Left ventricle myocardium inferior (tissue), 1 donor: ENCODE measurements around the gene ZPBP2. TPM values are rescaled to one million over a fixed set of nuclear protein-coding genes. Genes with fewer than 3 reads are reported as not detected.

Source experiments
- DNase-seq: peaks from one replicate; pipeline ENCODE4 v3.0.0-alpha.2; 2020
- H3K27ac ChIP-seq: fragments of 200-600 bp; replicated peaks from 2 replicates; pipeline ENCODE4 v1.8.0; 2021
- H3K27me3 ChIP-seq: fragments of 200-600 bp; 2 replicates; pipeline ENCODE4 v1.8.0; 2021; ENCODE audit warnings: low read depth
- H3K36me3 ChIP-seq: fragments of 200-600 bp; 2 replicates; pipeline ENCODE4 v1.8.0; 2021
- H3K4me1 ChIP-seq: fragments of 200-600 bp; 2 replicates; pipeline ENCODE4 v1.8.0; 2021
- H3K4me3 ChIP-seq: fragments of 200-600 bp; 2 replicates; pipeline ENCODE4 v1.8.0; 2021; ENCODE audit warnings: mild to moderate bottlenecking, moderate library complexity
- H3K9me3 ChIP-seq: fragments of 200-600 bp; replicated peaks from 2 replicates; pipeline ENCODE4 v1.8.0; 2021
- CTCF ChIP-seq: fragments of 200-600 bp; IDR thresholded peaks from 2 replicates; pipeline ENCODE4 v1.8.0; 2021; ENCODE audit warnings: antibody characterized with exemption, mild to moderate bottlenecking, borderline replicate concordance
- intact Hi-C: fragments of 100-400 bp; cut with micrococcal nuclease; formaldehyde crosslinking; loops from one replicate; pipeline ENCODE4 v1.11.0; 2022
- total RNA-seq: library from RNA; stranded (reverse); fragmentation: NEBNext Ultra II Directional; extraction: Animal tissue kit (Norgen Biotek cat#: 25700); gene quantifications from one replicate; pipeline ENCODE4 v1.2.1, GENCODE V29; 2021
- donor health status: DM: no; HTN: yes; CAD: no; lungs with severe emphysema.

ZPBP2 gene
- total RNA-seq, 1 donor from 2014 or later, result not detected

DNA sequence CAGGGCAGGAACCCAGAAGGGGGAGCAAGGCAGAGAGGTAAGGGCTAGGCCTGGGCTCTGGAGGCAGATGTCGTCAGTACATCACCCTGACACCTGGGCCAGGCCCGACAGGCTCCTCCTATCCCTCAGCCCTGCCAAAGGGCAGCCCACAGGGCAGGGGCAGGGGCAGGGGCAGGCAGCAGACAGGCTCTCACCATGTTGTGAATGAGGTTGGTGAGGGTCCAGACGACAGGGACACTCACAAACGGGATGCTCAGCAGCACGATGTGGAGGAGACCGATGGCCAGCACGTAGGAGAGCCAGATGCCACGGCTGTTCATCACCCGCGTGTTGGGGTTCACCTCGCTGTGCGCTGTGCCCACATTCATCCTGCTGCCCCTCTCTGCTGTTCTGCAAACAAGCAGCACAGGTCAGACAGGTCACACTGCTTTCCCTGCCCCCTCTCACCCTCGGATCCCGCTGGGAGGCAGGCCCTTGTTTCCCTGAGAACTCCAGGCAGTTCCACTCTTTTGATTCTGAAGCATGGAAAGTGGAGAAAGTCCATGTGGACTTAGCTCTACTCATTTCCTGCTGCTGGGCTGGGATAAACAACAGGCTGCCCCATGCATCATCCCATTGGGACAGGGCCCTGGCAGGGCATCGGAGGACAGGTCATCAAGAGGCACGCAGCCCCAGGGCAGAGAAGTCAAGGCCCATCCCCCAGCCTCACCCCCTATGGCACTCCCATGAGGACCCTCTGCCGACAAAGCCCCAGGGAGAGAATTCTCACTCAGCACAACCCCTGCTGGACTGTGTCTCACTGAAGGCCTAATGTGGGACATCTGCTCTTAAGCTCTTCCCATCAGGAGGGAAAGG, 56.1 kb downstream of the ZPBP2 start:
- Histone ChIP-seq H3K4me3 (no peak overlapping the region), H3K9me3 (no peaks in the 10 kb centered on the region), H3K36me3 (peaks cover 40% of the 10 kb centered on the region), H3K4me1 (peaks cover 66% of the 10 kb centered on the region), H3K27me3 (no peaks in the 10 kb centered on the region), H3K27ac (no peak overlapping the region)
- DNase-seq, result no peak
- no peak for TF ChIP-seq CTCF
- intact Hi-C loops, result no loop called here

GRCh38 chr17:39924691-39925055, 56.7 kb downstream of the ZPBP2 start:
- no peaks in the 10 kb centered on the region for H3K27me3 ChIP-seq
- H3K9me3 ChIP-seq, result no peaks in the 10 kb centered on the region
- DNase-seq, result no peak
- no peak overlapping the region for H3K27ac ChIP-seq
- no peak for TF ChIP-seq CTCF
- H3K4me3 ChIP-seq, result no peak overlapping the region
- H3K36me3 ChIP-seq, result peaks cover 37% of the 10 kb centered on the region
- intact Hi-C loops, result no loop called here
- H3K4me1 ChIP-seq, result peaks cover 72% of the 10 kb centered on the region

GRCh38 chr17:39925282-39926134, 57.5 kb downstream of the ZPBP2 start:
- no peak for TF ChIP-seq CTCF

GRCh38 chr17:39926135-39926587, 58.2 kb downstream of the ZPBP2 start:
- intact Hi-C loops, result no loop called here
- H3K4me3 ChIP-seq, result peak overlapping the region; percentile 87
- peaks cover 87% of the 10 kb centered on the region for H3K4me1 ChIP-seq
- no peak for TF ChIP-seq CTCF
- H3K36me3 ChIP-seq, result peaks cover 29% of the 10 kb centered on the region
- no peak for DNase-seq
- H3K27ac ChIP-seq, result peak overlapping the region; percentile 92
- no peaks in the 10 kb centered on the region for H3K9me3 ChIP-seq
- no peaks in the 10 kb centered on the region for H3K27me3 ChIP-seq

More at GRCh38 chr17:39925282-39926134, 57.5 kb downstream of the ZPBP2 start:
- Histone ChIP-seq H3K36me3 (peaks cover 36% of the 10 kb centered on the region), H3K27me3 (no peaks in the 10 kb centered on the region), H3K4me3 (peak overlapping the region; percentile 87), H3K4me1 (peaks cover 81% of the 10 kb centered on the region), H3K9me3 (no peaks in the 10 kb centered on the region), H3K27ac (no peak overlapping the region)
- DNase-seq, result no peak
- intact Hi-C loops, result no loop called here

- peak overlapping the region; percentile 92 for H3K27ac ChIP-seq
Observed at GRCh38 chr17:39926588-39927100, 58.6 kb downstream of the ZPBP2 start.

More at GRCh38 chr17:39926588-39927100, 58.6 kb downstream of the ZPBP2 start:
- peak; percentile 33 for DNase-seq
- intact Hi-C loops, result no loop called here
- H3K4me1 ChIP-seq, result peaks cover 89% of the 10 kb centered on the region
- no peaks in the 10 kb centered on the region for H3K9me3 ChIP-seq
- peaks cover 24% of the 10 kb centered on the region for H3K36me3 ChIP-seq
- H3K27me3 ChIP-seq, result no peaks in the 10 kb centered on the region
- no peak for TF ChIP-seq CTCF
- H3K4me3 ChIP-seq, result peak overlapping the region; percentile 87

Other genes with a start within 250 kb of the ZPBP2 start
- gene PPP1R1B, start 241.2 kb upstream of the ZPBP2 start, total RNA-seq, result 0.36 TPM
- gene STARD3, start 231.1 kb upstream of the ZPBP2 start, total RNA-seq, result 15.7 TPM
- 5,825 TPM for gene TCAP, start 202.9 kb upstream of the ZPBP2 start, total RNA-seq
- 7.6 TPM for gene PNMT, start 199.7 kb upstream of the ZPBP2 start, total RNA-seq
- gene PGAP3, start 180.1 kb upstream of the ZPBP2 start, total RNA-seq, result 10.7 TPM
- 61.0 TPM for gene ERBB2, start 168.1 kb upstream of the ZPBP2 start, total RNA-seq
- gene MIEN1, start 137.7 kb upstream of the ZPBP2 start, total RNA-seq, result 57.1 TPM
- 1.1 TPM for gene GRB7, start 130.3 kb upstream of the ZPBP2 start, total RNA-seq
- 0.16 TPM for gene IKZF3, start 3.9 kb upstream of the ZPBP2 start, total RNA-seq
- 2.8 TPM for gene GSDMB, start 50.4 kb downstream of the ZPBP2 start, total RNA-seq
- 44.7 TPM for gene ORMDL3, start 59.4 kb downstream of the ZPBP2 start, total RNA-seq
- gene LRRC3C, start 59.5 kb downstream of the ZPBP2 start, total RNA-seq, result not detected
- 0.66 TPM for gene GSDMA, start 94.8 kb downstream of the ZPBP2 start, total RNA-seq
- gene PSMD3, start 112.6 kb downstream of the ZPBP2 start, total RNA-seq, result 86.7 TPM
- gene CSF3, start 147.2 kb downstream of the ZPBP2 start, total RNA-seq, result not detected
- gene MED24, start 186.2 kb downstream of the ZPBP2 start, total RNA-seq, result 58.2 TPM
- gene THRA, start 194.8 kb downstream of the ZPBP2 start, total RNA-seq, result 78.3 TPM
- gene NR1D1, start 232.4 kb downstream of the ZPBP2 start, total RNA-seq, result 19.1 TPM